Posterior cingulate gyrus (tissue), 11 donors: ENCODE measurements around the gene EGLN2.
A peak's percentile ranks its signal among the peaks of the same experiment; 100 is the strongest.
"Not testable (repeated sequence)": the region's sequence is repeated elsewhere in the genome, so short reads cannot be mapped to it uniquely, and the experiment has no call there.

Source experiments
- DNase-seq, 10 donors: peaks; one replicate each; pipeline versions ENCODE4 v3.0.0 to v3.0.0-alpha.2; 2020 to 2021; ENCODE audit warnings: mixed read lengths in 3 of 10
- intact Hi-C: fragments of 100-400 bp; cut with DNase I; formaldehyde crosslinking; loops from one replicate; pipeline ENCODE4 v1.15.1; 2023

The EGLN2 gene

GRCh38 chr19:40798683-40799557 lies at the start of gene EGLN2:
Gene EGLN2, plus strand, starts transcription at chr19:40799191. Its CDS starts 1,382 bp downstream, at chr19:40800573.
- intact Hi-C loops, result loop anchor here (1.0 kb wide), 1 partner anchor 48 kb away; the partner anchor contains the start of gene SNRPA
- DNase-seq, result peak; percentile 98 to 100 (median 100)

GRCh38 chr19:40750058-40750873 lies 48.7 kb upstream of the EGLN2 start, which contains the start of gene ACTMAP:
Gene ACTMAP, minus strand, starts transcription at chr19:40750477. Its CDS starts 674 bp downstream, at chr19:40749803.
- DNase-seq, result peak; percentile 100
- intact Hi-C loops, result loop anchor here (2.0 kb wide), 1 partner anchor 33 kb away; the partner anchor contains the start of genes COQ8B and ITPKC

- intact Hi-C loops, result loop anchor here (1.0 to 2.0 kb wide), 2 partner anchors 34 to 48 kb away; partner anchors contain the start of genes COQ8B, EGLN2 and ITPKC
- peak; percentile 95 to 99 (median 97) for DNase-seq
These were observed 48.0 kb upstream of the EGLN2 start, which contains the start of gene SNRPA for GRCh38 chr19:40750874-40751537. Gene SNRPA, plus strand, starts transcription at chr19:40751203. Its CDS starts 206 bp downstream, at chr19:40751409.

- intact Hi-C loops, result no loop called here
These were observed 46.7 kb upstream of the EGLN2 start for GRCh38 chr19:40752257-40752781.

DNA sequence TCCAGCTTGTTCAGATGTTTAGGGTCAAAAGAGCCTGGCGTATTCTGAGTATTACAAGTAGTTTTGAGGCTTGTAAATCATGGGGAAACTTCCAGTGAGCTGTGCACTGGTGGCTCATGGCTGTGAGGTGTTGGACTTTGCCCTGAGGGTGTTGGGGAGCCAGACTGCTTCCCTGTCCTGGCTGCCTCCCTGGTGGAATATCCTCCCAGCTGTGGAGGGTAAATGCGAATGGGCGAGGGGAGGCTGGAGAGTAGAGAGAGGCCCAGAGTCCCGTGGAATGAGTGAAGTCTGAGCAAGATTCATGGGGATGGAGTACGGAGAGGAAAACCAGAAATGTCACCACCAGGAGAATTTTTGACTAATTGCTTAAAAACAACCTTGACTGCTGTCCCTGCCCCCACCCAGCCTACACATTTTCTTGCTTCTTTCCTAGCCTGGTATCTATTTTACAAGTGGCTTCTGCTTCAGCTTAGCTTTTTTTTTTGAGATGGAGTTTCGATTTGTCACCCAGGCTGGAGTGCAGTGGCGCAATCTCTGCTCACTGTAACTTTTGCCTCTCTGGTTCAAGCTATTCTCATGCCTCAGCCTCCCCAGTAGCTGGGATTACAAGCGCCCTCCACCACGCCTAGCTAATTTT lies 44.3 kb upstream of the EGLN2 start:
- intact Hi-C loops, result no loop called here
- peak in 1 of 10 donors; percentile 32 for DNase-seq

More at GRCh38 chr19:40752257-40752781, 46.7 kb upstream of the EGLN2 start:
- no peak for DNase-seq

DNA sequence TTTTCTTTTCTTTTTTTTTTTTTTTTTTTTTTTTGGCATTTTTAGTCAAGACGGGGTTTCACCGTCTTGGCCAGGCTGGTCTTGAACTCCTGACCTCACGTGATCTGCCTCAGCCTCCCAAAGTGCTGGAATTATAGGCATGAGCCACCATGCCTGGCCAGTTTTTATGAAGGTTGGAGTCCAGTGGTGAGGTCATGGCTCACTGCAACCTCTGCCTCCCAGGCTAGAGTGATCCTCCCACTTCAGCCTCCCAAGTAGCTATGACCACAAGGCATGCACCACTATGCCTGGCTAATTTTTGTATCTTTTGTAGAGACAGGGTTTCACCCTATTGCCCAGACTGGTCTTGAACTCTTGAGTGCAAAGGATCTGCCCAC lies 43.8 kb upstream of the EGLN2 start:
- intact Hi-C loops, result no loop called here
- no peak for DNase-seq

GRCh38 chr19:40755791-40756190 lies 43.2 kb upstream of the EGLN2 start:
- DNase-seq, result no peak
- intact Hi-C loops, result no loop called here

DNA sequence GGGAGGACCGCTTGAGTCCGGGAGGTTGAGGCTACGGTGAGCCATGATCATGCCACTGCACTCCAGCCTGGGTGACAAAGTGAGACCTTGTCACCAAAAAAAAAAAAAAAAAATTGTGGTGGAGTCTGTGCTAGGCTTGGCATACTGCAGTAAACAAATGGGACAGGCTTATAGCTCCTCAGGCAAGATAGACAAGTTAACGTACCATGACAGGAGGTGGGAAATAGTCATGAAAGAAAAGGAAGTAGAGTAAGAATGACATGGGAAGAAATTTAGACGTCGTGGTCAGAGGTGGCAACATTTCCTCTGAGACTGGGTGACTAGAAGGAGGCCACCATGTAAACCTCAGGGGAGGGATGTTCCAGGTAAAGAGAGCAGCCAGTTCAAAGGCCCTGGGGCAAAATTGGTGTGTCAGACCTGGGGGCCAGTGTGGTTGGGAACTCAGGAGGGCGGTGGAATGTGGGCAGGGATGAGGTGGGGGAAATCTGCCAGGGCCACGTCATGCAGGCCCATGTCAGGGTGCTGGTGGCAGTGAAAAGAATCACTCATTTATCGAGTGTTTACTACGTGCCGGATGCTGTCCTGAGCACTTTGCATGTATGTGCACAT lies 42.4 kb upstream of the EGLN2 start:
- no peak for DNase-seq
- intact Hi-C loops, result no loop called here

DNA sequence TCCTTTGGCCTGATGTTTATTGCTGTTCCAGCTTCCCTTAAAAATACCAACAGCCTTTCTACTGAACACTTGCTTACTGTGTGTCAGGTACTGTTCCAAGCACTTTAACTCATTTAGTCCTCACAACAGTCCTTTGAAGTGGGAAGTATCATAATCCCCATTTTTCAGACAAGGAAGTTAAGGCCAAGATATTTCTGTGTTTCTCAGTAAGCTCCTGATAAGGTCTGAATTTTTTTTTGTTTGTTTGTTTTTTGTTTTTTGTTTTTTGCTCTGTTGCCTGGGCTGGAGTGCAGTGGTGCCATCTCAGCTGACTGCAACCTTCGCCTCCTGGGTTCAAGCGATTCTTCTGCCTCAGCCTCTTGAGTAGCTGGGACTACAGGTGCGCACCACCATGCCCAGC lies 40.5 kb upstream of the EGLN2 start:
- intact Hi-C loops, result no loop called here
- no peak for DNase-seq

- DNase-seq, result no peak
- intact Hi-C loops, result no loop called here
These were observed 39.6 kb upstream of the EGLN2 start for GRCh38 chr19:40759352-40759751.

DNA sequence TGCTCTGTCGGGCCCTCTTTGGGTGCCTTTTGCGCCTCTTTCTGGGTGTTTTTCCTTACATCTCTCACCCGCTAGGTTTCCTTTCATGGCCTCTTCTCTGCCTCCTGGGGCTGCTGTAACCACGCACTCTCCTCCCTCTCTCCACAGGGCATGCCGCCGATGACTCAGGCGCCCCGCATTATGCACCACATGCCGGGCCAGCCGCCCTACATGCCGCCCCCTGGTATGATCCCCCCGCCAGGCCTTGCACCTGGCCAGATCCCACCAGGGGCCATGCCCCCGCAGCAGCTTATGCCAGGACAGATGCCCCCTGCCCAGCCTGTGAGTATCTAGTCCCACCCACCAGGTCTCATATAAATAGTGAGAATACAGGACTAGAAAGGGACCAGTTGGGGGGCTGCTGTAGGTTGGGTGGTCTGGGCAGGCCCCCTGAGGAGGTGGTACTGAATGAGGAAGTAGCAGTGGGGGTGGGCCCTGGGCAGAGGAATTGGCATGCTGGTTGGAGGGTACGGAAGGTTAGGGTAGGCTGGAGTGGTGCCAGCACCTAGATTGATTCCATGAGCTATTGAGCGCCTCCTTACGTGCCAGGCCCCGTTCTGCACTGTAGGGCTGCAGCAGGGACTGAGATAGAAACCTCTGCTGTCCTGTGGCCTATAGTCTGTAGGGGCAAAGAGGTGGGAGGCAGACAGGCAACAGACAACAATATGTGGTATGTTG lies 36.1 kb upstream of the EGLN2 start:
- intact Hi-C loops, result no loop called here
- no peak for DNase-seq

GRCh38 chr19:40763526-40763925 lies 35.5 kb upstream of the EGLN2 start:
- intact Hi-C loops, result no loop called here
- no peak for DNase-seq

DNA sequence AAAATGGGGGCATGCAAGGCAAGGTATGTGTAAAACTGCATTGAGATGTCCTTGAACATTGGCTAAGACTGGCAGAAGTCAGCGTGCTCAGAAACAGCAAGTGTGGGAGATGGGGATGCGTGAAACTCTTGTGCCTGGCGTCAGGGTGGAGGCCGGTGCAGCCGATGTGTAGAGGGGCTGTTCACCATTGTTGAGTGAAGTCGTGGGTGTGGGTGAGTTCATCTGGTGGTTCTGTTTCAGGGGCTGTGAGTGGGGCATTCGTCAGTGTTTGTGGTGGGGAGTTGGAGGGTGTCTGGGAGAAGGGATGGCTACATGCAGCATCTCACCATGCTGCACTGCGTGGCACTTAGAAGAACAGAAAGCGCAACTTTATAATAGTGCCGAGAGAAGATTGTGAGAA lies 35.0 kb upstream of the EGLN2 start:
- no peak for DNase-seq
- intact Hi-C loops, result no loop called here

GRCh38 chr19:40766385-40766784 lies 32.6 kb upstream of the EGLN2 start:
- DNase-seq, intact Hi-C loops: not testable (repeated sequence)

- intact Hi-C loops, result no loop called here
- DNase-seq, result no peak
These were observed 30.1 kb upstream of the EGLN2 start for GRCh38 chr19:40768869-40769268.

GRCh38 chr19:40771101-40771862 lies 27.7 kb upstream of the EGLN2 start:
- DNase-seq, intact Hi-C loops: not testable (repeated sequence)

GRCh38 chr19:40774916-40775631 lies 23.9 kb upstream of the EGLN2 start, which contains the start of gene MIA:
Gene MIA, plus strand, starts transcription at chr19:40775521. Its CDS starts 22 bp downstream, at chr19:40775543.
- DNase-seq, result no peak
- intact Hi-C loops, result no loop called here
